Mammary epithelial cell (primary cell): Measurements from ENCODE around the gene LCE3B.

Source experiments
- EZH2 ChIP-seq: IDR thresholded peaks from 2 replicates; pipeline ENCODE4 v1.6.1; 2012; ENCODE audit warnings: low read length, inconsistent platforms, borderline replicate concordance
- TF ChIP-seq, protein P1 (sequence below), 2 donors: IDR thresholded peaks in 1 of 2; conservative IDR thresholded peaks in 1 of 2; 2 replicates each; pipeline ENCODE4 v1.5.1; 2011 to 2012; ENCODE audit warnings: inconsistent platforms in 2 of 2, low read length in 2 of 2, mild to moderate bottlenecking in 2 of 2, control low read depth in 1 of 2, low read depth in 1 of 2; ENCODE audit not compliant: insufficient read depth in 1 of 2; ENCODE audit errors: extremely low read depth in 1 of 2

DNA sequence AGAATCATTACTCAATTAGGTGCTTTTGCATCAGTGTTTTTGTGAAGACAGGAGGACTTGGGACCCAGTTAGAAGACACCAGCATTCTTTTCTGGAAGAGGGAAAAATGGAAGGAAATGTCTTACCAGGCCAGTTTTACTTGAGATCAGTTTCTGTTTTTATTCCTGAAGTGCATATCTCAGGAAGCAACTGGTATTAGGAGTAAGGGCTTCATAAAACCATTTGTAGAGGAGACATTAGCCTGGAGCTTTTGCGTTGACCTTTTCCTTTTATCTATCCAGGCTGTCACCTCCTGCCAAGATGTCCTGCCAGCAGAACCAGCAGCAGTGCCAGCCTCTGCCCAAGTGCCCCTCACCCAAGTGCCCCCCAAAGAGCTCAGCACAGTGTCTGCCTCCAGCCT is at the start of gene LCE3B:
- TF ChIP-seq, protein P1, sequence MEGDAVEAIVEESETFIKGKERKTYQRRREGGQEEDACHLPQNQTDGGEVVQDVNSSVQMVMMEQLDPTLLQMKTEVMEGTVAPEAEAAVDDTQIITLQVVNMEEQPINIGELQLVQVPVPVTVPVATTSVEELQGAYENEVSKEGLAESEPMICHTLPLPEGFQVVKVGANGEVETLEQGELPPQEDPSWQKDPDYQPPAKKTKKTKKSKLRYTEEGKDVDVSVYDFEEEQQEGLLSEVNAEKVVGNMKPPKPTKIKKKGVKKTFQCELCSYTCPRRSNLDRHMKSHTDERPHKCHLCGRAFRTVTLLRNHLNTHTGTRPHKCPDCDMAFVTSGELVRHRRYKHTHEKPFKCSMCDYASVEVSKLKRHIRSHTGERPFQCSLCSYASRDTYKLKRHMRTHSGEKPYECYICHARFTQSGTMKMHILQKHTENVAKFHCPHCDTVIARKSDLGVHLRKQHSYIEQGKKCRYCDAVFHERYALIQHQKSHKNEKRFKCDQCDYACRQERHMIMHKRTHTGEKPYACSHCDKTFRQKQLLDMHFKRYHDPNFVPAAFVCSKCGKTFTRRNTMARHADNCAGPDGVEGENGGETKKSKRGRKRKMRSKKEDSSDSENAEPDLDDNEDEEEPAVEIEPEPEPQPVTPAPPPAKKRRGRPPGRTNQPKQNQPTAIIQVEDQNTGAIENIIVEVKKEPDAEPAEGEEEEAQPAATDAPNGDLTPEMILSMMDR (conservative IDR thresholded peaks at IDR 0.05 in 1 of 2, IDR thresholded peaks at IDR 0.05 in 1 of 2; ENCODE audit: extremely low read depth in 1 of 2, insufficient read depth in 1 of 2, low read depth in 1 of 2, low read length in 2 of 2) = no peak
- TF ChIP-seq EZH2 = no peak
